H9 (cell line): ENCODE data around the gene ABCD4. TPM values are rescaled to one million over a fixed set of nuclear protein-coding genes. Genes with fewer than 3 reads are reported as not detected.

Experiments
- DNase-seq: peaks from one replicate; pipeline ENCODE4 v3.0.0-alpha.2; 2017
- H2AFZ ChIP-seq: one replicate; pipeline ENCODE4 v1.6.1; 2013; ENCODE audit warnings: mild to moderate bottlenecking, low read length, control low read depth, moderate library complexity
- H2AK5ac ChIP-seq: 2 replicates; pipeline ENCODE4 v1.6.1; 2013; ENCODE audit warnings: low read length, control low read depth, mixed read lengths; ENCODE audit not compliant: insufficient read length
- H2BK120ac ChIP-seq: one replicate; pipeline ENCODE4 v1.6.1; 2013; ENCODE audit warnings: low read depth, mild to moderate bottlenecking, low read length, control low read depth, inconsistent platforms; ENCODE audit not compliant: poor library complexity, severe bottlenecking
- H2BK12ac ChIP-seq: 2 replicates; pipeline ENCODE4 v1.6.1; 2013; ENCODE audit warnings: low read length, control low read depth, mixed read lengths, low read depth; ENCODE audit not compliant: insufficient read length
- H2BK15ac ChIP-seq: 2 replicates; pipeline ENCODE4 v1.6.1; 2013; ENCODE audit warnings: low read depth, low read length, control low read depth
- H2BK20ac ChIP-seq: one replicate; pipeline ENCODE4 v1.6.1; 2013; ENCODE audit warnings: low read depth, mild to moderate bottlenecking, low read length, control low read depth, inconsistent platforms; ENCODE audit not compliant: poor library complexity, severe bottlenecking
- H2BK5ac ChIP-seq: 2 replicates; pipeline ENCODE4 v1.6.1; 2013; ENCODE audit warnings: low read length, control low read depth, mixed read lengths; ENCODE audit not compliant: insufficient read length
- H3K14ac ChIP-seq: 2 replicates; pipeline ENCODE4 v1.6.1; 2013; ENCODE audit warnings: low read length, control low read depth; ENCODE audit not compliant: insufficient read depth
- H3K18ac ChIP-seq: 2 replicates; pipeline ENCODE4 v1.6.1; 2013; ENCODE audit warnings: low read depth, mild to moderate bottlenecking, mixed read lengths, low read length, control low read depth; ENCODE audit not compliant: insufficient read length
- H3K23ac ChIP-seq: 2 replicates; pipeline ENCODE4 v1.6.1; 2013; ENCODE audit warnings: low read length, control low read depth, mixed read lengths, low read depth; ENCODE audit not compliant: insufficient read length
- H3K23me2 ChIP-seq: 2 replicates; pipeline ENCODE4 v1.6.1; 2013; ENCODE audit warnings: low read depth, mild to moderate bottlenecking, mixed read lengths, low read length, control low read depth; ENCODE audit not compliant: insufficient read length, poor library complexity, severe bottlenecking
- H3K27ac ChIP-seq: 2 replicates; pipeline ENCODE4 v1.5.1; 2013; ENCODE audit warnings: low read length, control low read depth, mixed read lengths, low read depth; ENCODE audit not compliant: insufficient read length
- H3K27me3 ChIP-seq: 2 replicates; pipeline ENCODE4 v1.6.1; 2013; ENCODE audit warnings: low read length, control low read depth, inconsistent platforms; ENCODE audit not compliant: insufficient read depth
- H3K4ac ChIP-seq: 2 replicates; pipeline ENCODE4 v1.6.1; 2013; ENCODE audit warnings: low read depth, mild to moderate bottlenecking, control low read depth, inconsistent platforms, low read length, moderate library complexity
- H3K4me1 ChIP-seq: 2 replicates; pipeline ENCODE4 v1.6.1; 2013; ENCODE audit warnings: low read length, control low read depth, inconsistent platforms; ENCODE audit not compliant: insufficient read depth
- H3K4me2 ChIP-seq: 2 replicates; pipeline ENCODE4 v1.6.1; 2013; ENCODE audit warnings: low read length, control low read depth, mixed read lengths; ENCODE audit not compliant: insufficient read length, insufficient read depth
- H3K56ac ChIP-seq: 2 replicates; pipeline ENCODE4 v1.6.1; 2013; ENCODE audit warnings: low read depth, mild to moderate bottlenecking, mixed read lengths, low read length, control low read depth; ENCODE audit not compliant: insufficient read length
- H3K79me1 ChIP-seq: 2 replicates; pipeline ENCODE4 v1.6.1; 2013; ENCODE audit warnings: low read depth, mild to moderate bottlenecking, moderate library complexity, low read length, control low read depth, inconsistent platforms; ENCODE audit not compliant: insufficient read depth, poor library complexity, severe bottlenecking
- H3K79me2 ChIP-seq: 2 replicates; pipeline ENCODE4 v1.6.1; 2013; ENCODE audit warnings: low read length, control low read depth, inconsistent platforms; ENCODE audit not compliant: insufficient read depth
- H3K9ac ChIP-seq: 2 replicates; pipeline ENCODE4 v1.6.1; 2013; ENCODE audit warnings: low read length, control low read depth, mixed read lengths; ENCODE audit not compliant: insufficient read length; ENCODE audit errors: extremely low read depth
- H3K9me3 ChIP-seq: one replicate; pipeline ENCODE4 v1.6.1; 2013; ENCODE audit warnings: low read depth, low read length, inconsistent platforms; ENCODE audit not compliant: control insufficient read depth
- H3T11ph ChIP-seq: one replicate; pipeline ENCODE4 v1.6.1; 2013; ENCODE audit warnings: mild to moderate bottlenecking, low read length, control low read depth, inconsistent platforms
- H4K20me1 ChIP-seq: one replicate; pipeline ENCODE4 v1.6.1; 2013; ENCODE audit not compliant: control insufficient read depth, insufficient read length, insufficient read depth
- H4K5ac ChIP-seq: 2 replicates; pipeline ENCODE4 v1.6.1; 2013; ENCODE audit warnings: low read depth, mild to moderate bottlenecking, mixed read lengths, low read length, control low read depth; ENCODE audit not compliant: insufficient read length
- H4K8ac ChIP-seq: replicated peaks from 2 replicates; pipeline ENCODE4 v1.6.1; 2013; ENCODE audit warnings: low read length, control low read depth, mixed read lengths, low read depth; ENCODE audit not compliant: insufficient read length
- H4K91ac ChIP-seq: 2 replicates; pipeline ENCODE4 v1.6.1; 2013; ENCODE audit warnings: low read depth, mild to moderate bottlenecking, moderate library complexity, mixed read lengths, low read length, control low read depth; ENCODE audit not compliant: insufficient read length
- H3K27ac Mint-ChIP-seq, 3 experiments: 2 replicates in 2 of 3; 3 replicates in 1 of 3; pipeline ENCODE4 v1.8.0; 2020 to 2021; ENCODE audit warnings: mixed read lengths in 3 of 3, mild to moderate bottlenecking in 1 of 3, moderate library complexity in 1 of 3
- H3K27me3 Mint-ChIP-seq: 2 replicates; pipeline ENCODE4 v1.8.0; 2021; ENCODE audit warnings: low read depth, mild to moderate bottlenecking, moderate library complexity, mixed read lengths
- H3K36me3 Mint-ChIP-seq, 3 experiments: 2 replicates in 2 of 3; 3 replicates in 1 of 3; pipeline ENCODE4 v1.8.0; 2020 to 2021; ENCODE audit warnings: low read depth in 3 of 3, mixed read lengths in 3 of 3; ENCODE audit not compliant: insufficient read depth in 1 of 3
- H3K4me1 Mint-ChIP-seq, 2 experiments: 2 replicates each; pipeline ENCODE4 v1.8.0; 2020; ENCODE audit warnings: mixed read lengths in 2 of 2
- H3K4me3 Mint-ChIP-seq, 2 experiments: 2 replicates in 1 of 2; 3 replicates in 1 of 2; pipeline ENCODE4 v1.8.0; 2020 to 2021; ENCODE audit warnings: mild to moderate bottlenecking in 2 of 2, mixed read lengths in 2 of 2, moderate library complexity in 1 of 2
- H3K9me3 Mint-ChIP-seq, 2 experiments: 2 replicates in 1 of 2; 3 replicates in 1 of 2; pipeline ENCODE4 v1.8.0; 2020; ENCODE audit warnings: mild to moderate bottlenecking in 2 of 2, mixed read lengths in 2 of 2, moderate library complexity in 1 of 2
- WGBS: extraction: QIAGEN DNeasy Blood & Tissue Kit; methylation state at CpG from one replicate; pipeline ENCODE4 v1.1.7; 2013; ENCODE audit warnings: missing lambda C conversion rate, low lambda C conversion rate, mixed read lengths; ENCODE audit not compliant: insufficient read length; ENCODE audit errors: extremely low coverage; 5-methylcytosine and 5-hydroxymethylcytosine counted together
- total RNA-seq: library from RNA; stranded (reverse); gene quantifications from 2 replicates; pipeline ENCODE4 v1.2.1, GENCODE V29; 2021
- TF ChIP-seq, protein P1 (sequence below): fragments of 200-600 bp; sonication (generic); conservative IDR thresholded peaks from 3 replicates; pipeline ENCODE4 v1.8.0; 2021; ENCODE audit warnings: antibody characterized with exemption, mild to moderate bottlenecking

The ABCD4 gene
- total RNA-seq, 1 experiment from 2014 or later = 80.9 TPM

DNA sequence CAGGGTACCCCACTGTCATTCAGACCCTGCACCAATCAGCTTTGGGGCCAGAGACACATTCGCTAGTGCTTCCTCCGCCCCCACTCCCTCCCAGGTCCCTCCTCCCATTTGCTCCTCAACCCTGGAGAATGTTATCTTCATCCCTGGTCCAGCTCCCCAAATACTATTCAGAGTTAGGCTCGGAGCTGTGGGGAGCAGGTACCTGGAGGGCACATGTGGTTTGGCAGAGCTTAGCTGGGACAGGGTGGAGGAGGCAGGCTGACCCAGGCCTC is 44.0 kb downstream of the ABCD4 start:
- Histone ChIP-seq H4K91ac (no peak overlapping the region), H2AFZ (no peak overlapping the region), H3K9ac (no peak overlapping the region), H3K18ac (no peak overlapping the region), H3K9me3 (no peaks in the 10 kb centered on the region), H2BK20ac (no peak overlapping the region), H2AK5ac (no peak overlapping the region), H3K14ac (no peak overlapping the region), H3T11ph (no peak overlapping the region), H3K4me2 (peak overlapping the region; percentile 68), H3K27me3 (peaks cover 12% of the 10 kb centered on the region; the same call in 1 of the 2 replicates), H4K8ac (no peak overlapping the region), H2BK120ac (no peak overlapping the region), H3K4ac (no peak overlapping the region), H2BK5ac (no peak overlapping the region), H3K27ac (no peak overlapping the region), H2BK15ac (no peak overlapping the region), H4K20me1 (no peaks in the 10 kb centered on the region), H3K23me2 (peaks cover 9% of the 10 kb centered on the region), H3K79me2 (no peaks in the 10 kb centered on the region), H3K23ac (no peak overlapping the region), H2BK12ac (no peak overlapping the region), H3K56ac (no peak overlapping the region), H3K4me1 (no peaks in the 10 kb centered on the region), H4K5ac (no peak overlapping the region), H3K79me1 (no peaks in the 10 kb centered on the region)
- DNase-seq = no peak
- Mint-ChIP-seq H3K4me3 (peak overlapping the region; percentile 71 to 89; a peak in 4 of 5 replicates), H3K36me3 (no peaks in the 10 kb centered on the region), H3K27ac (no peak overlapping the region), H3K27me3 (peaks cover 52% of the 10 kb centered on the region), H3K4me1 (0 out of 4 replicates have a peak, but pooled peaks cover 0 to 3% of the 10 kb centered on the region in 2 experiments), H3K9me3 (no peaks in the 10 kb centered on the region; a peak in 1 of 5 replicates)
- TF ChIP-seq, protein P1, sequence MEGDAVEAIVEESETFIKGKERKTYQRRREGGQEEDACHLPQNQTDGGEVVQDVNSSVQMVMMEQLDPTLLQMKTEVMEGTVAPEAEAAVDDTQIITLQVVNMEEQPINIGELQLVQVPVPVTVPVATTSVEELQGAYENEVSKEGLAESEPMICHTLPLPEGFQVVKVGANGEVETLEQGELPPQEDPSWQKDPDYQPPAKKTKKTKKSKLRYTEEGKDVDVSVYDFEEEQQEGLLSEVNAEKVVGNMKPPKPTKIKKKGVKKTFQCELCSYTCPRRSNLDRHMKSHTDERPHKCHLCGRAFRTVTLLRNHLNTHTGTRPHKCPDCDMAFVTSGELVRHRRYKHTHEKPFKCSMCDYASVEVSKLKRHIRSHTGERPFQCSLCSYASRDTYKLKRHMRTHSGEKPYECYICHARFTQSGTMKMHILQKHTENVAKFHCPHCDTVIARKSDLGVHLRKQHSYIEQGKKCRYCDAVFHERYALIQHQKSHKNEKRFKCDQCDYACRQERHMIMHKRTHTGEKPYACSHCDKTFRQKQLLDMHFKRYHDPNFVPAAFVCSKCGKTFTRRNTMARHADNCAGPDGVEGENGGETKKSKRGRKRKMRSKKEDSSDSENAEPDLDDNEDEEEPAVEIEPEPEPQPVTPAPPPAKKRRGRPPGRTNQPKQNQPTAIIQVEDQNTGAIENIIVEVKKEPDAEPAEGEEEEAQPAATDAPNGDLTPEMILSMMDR = no peak
- WGBS = no CpG with 5 or more reads among the region's 3 CpGs
